Activated CD4-positive, alpha-beta T cell treated with anti-CD3 and anti-CD28 coated beads, Interleukin-2, amount 10 ng/mL, durations not matched to agents 7 days and 5 days (primary cell): ENCODE results near the gene SLC9A3. TPM values are rescaled to one million over a fixed set of nuclear protein-coding genes. Genes with fewer than 3 reads are reported as not detected.
A peak's percentile ranks its signal among the peaks of the same experiment; 100 is the strongest.

Source experiments
- CTCF ChIA-PET: fragments of 350-600 bp; sonication (Branson Sonifier 250); formaldehyde crosslinking; loops from one replicate; lab custom pipeline; 2021; ENCODE audit warnings: antibody characterized with exemption; lab: Charles Lee
- POLR2A ChIA-PET: fragments of 350-600 bp; sonication (Branson Sonifier 250); formaldehyde crosslinking; loops from one replicate; lab custom pipeline; 2021; ENCODE audit warnings: antibody characterized with exemption; lab: Charles Lee
- DNase-seq: peaks from one replicate; pipeline ENCODE4 v3.0.0-alpha.2; 2020
- H3K27ac Mint-ChIP-seq: one replicate; pipeline ENCODE4 v1.8.0; 2021; ENCODE audit warnings: mild to moderate bottlenecking, moderate library complexity, mixed read lengths
- H3K27me3 Mint-ChIP-seq: one replicate; pipeline ENCODE4 v1.8.0; 2021; ENCODE audit warnings: mixed read lengths
- H3K36me3 Mint-ChIP-seq: one replicate; pipeline ENCODE4 v1.8.0; 2021; ENCODE audit warnings: low read depth, mixed read lengths
- H3K4me1 Mint-ChIP-seq: one replicate; pipeline ENCODE4 v1.8.0; 2021; ENCODE audit warnings: mixed read lengths
- H3K4me3 Mint-ChIP-seq: one replicate; pipeline ENCODE4 v1.8.0; 2021; ENCODE audit warnings: mild to moderate bottlenecking, moderate library complexity, mixed read lengths
- H3K9me3 Mint-ChIP-seq: one replicate; pipeline ENCODE4 v1.8.0; 2021; ENCODE audit warnings: mixed read lengths
- total RNA-seq, 2 experiments: library from RNA; stranded (reverse); gene quantifications; one replicate each; pipeline ENCODE4 v1.2.3, GENCODE V29; 2021

The SLC9A3 gene
- total RNA-seq, 2 experiments from 2014 or later, result 1.4 to 2.2 TPM

GRCh38 chr5:549229-549628, 25.0 kb upstream of the SLC9A3 start:
- CTCF ChIA-PET, result no interaction called here

DNA sequence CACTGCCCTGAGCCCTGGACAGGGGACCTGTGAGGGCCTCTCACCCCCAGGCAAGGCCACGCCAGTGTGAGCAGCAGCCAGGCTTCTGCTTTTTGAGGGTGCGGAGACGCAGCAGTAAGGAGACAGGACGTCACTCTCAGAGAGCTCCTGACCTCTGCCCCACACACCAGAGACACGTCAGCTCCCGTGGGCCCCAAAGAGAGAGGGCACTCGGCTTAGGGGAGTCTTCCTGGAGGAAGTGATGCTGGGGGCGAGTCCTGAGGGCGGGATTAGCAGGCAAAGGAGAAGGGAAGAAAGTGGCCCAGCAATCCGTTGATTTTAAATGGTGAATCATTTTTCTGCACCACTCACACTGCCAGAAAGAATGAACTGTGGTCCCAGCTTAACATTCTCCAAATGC, 24.0 kb upstream of the SLC9A3 start:
- CTCF ChIA-PET, result no interaction called here
- Mint-ChIP-seq H3K36me3 (no peaks in the 10 kb centered on the region), H3K27ac (no peak overlapping the region), H3K4me1 (peaks cover 11% of the 10 kb centered on the region), H3K4me3 (no peak overlapping the region), H3K27me3 (peaks cover 19% of the 10 kb centered on the region), H3K9me3 (no peaks in the 10 kb centered on the region)
- POLR2A ChIA-PET, result no interaction called here
- DNase-seq, result no peak

More at GRCh38 chr5:549229-549628, 25.0 kb upstream of the SLC9A3 start:
- Mint-ChIP-seq H3K27me3 (peaks cover 19% of the 10 kb centered on the region), H3K4me1 (peaks cover 1% of the 10 kb centered on the region), H3K36me3 (no peaks in the 10 kb centered on the region), H3K4me3 (no peak overlapping the region), H3K27ac (no peak overlapping the region), H3K9me3 (no peaks in the 10 kb centered on the region)
- POLR2A ChIA-PET, result no interaction called here
- DNase-seq, result no peak

- H3K4me3 Mint-ChIP-seq, result no peak overlapping the region
- H3K4me1 Mint-ChIP-seq, result peaks cover 13% of the 10 kb centered on the region
- peaks cover 19% of the 10 kb centered on the region for H3K27me3 Mint-ChIP-seq
- H3K9me3 Mint-ChIP-seq, result no peaks in the 10 kb centered on the region
- ChIA-PET CTCF (no interaction called here), POLR2A (no interaction called here)
- DNase-seq, result no peak
- no peaks in the 10 kb centered on the region for H3K36me3 Mint-ChIP-seq
- no peak overlapping the region for H3K27ac Mint-ChIP-seq
Observed at GRCh38 chr5:547086-547924, 23.1 kb upstream of the SLC9A3 start.

DNA sequence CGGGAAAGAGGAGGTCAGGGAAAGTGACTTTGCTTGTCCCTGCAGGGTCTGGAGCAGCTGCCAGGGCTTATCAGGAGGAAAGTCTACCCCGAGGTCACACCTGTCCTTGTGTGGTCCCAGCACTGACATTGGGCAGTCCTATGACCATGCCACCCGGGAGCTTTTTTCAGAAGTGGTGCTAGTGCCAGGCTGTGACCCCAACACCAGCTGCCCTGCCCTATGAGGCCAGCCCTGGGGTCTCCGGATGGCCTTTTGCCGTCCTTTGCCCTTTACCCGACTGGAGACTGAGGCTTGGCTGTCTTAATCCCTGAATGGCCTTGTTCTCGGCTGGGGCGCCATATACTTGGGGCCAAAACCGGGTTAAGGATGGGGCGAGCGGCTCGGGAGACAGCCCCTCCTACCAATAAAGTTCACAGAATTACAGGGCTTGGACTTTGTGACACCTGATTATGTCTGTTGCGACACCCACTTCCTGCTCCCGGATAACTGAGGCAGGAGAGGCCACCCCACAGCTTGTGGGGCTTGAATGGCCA, 22.2 kb upstream of the SLC9A3 start:
- Mint-ChIP-seq H3K36me3 (no peaks in the 10 kb centered on the region), H3K27ac (no peak overlapping the region), H3K4me1 (peaks cover 13% of the 10 kb centered on the region), H3K9me3 (no peaks in the 10 kb centered on the region), H3K27me3 (peaks cover 19% of the 10 kb centered on the region), H3K4me3 (no peak overlapping the region)
- ChIA-PET CTCF (no interaction called here), POLR2A (no interaction called here)
- no peak for DNase-seq

DNA sequence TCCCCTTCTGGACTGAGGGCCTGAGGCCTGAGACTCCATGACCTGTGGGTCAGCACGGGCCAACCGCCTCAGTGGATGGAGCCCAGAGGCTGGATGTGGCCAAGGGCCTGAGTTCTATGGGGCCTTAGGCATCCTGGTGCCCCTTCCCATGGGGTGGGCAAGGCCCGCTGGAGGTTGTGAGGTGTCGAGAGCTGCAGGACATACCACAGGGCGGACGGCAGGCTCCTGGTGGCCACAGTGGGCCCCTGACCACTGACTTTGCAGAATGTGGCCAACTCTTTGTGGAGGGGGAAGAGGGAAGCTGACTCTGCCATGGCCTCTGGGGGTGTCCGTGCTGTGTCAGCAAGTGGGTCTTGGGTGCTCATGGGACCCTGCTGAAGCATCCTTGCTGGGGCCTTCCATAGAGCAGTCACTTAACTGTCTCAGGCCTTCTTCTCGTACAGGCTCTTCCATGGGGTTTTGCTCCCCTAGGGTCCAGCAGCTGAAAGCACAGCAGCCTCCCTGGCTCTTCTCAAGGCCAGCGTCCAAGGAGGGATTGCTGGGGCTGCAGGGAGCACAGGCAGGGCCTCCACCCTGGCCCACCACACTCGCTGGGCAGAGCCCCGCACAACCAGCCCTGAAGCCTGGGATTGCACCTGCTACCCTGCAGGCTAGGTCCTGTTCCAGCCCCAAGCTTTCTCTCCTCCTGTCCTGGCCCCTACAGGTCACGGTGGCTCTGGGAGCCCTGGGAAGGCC, 21.6 kb upstream of the SLC9A3 start:
- no peak for DNase-seq
- ChIA-PET CTCF (interaction anchor here (0.9 kb wide), 1 partner anchor 11 kb away, joined by 3 read pairs; no protein-coding TSS in a partner anchor), POLR2A (no interaction called here)
- no peak overlapping the region for H3K4me3 Mint-ChIP-seq
- no peaks in the 10 kb centered on the region for H3K36me3 Mint-ChIP-seq
- H3K9me3 Mint-ChIP-seq, result no peaks in the 10 kb centered on the region
- peaks cover 13% of the 10 kb centered on the region for H3K4me1 Mint-ChIP-seq
- H3K27me3 Mint-ChIP-seq, result peaks cover 16% of the 10 kb centered on the region
- H3K27ac Mint-ChIP-seq, result no peak overlapping the region

DNA sequence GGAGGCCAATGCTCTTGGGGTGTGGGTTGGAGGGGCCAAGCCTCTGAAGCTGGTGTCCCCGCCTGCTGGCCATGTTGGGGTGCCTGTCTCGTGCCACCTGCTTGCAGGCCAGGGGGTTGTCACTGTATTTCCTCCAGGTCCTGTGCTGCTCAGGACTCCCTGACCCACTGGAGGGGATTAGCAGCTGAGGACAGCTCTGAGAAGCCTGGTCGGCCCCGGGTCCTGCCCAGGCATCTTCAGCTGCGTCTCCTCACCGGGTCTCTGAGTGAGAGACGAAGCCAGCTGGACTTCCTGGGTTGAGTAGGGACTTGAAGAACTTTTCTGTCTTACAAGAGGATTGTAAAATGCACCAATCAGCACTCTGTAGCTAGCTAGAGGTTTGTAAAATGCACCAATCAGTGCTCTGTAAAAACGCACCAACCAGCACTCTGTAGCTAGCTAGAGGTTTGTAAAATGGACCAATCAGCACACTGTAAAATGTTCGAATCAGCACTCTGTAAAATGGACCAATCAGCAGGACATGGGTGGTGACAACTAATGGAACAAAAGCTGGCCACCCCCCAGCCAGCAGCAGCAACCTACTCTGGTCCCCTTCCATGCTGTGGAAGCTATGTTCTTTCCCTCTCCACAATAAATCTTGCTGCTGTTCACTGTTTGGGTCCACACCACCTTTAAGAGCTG, 20.6 kb upstream of the SLC9A3 start:
- CTCF ChIA-PET, result interaction anchor here (0.9 to 2.4 kb wide), 4 partner anchors 10 to 64 kb away, joined by 3 to 5 read pairs (median 4); no protein-coding TSS in a partner anchor
- no peaks in the 10 kb centered on the region for H3K9me3 Mint-ChIP-seq
- no peaks in the 10 kb centered on the region for H3K36me3 Mint-ChIP-seq
- H3K27ac Mint-ChIP-seq, result peak overlapping the region; percentile 64
- POLR2A ChIA-PET, result no interaction called here
- no peak overlapping the region for H3K4me3 Mint-ChIP-seq
- peaks cover 13% of the 10 kb centered on the region for H3K4me1 Mint-ChIP-seq
- peaks cover 10% of the 10 kb centered on the region for H3K27me3 Mint-ChIP-seq
- DNase-seq, result no peak

GRCh38 chr5:543755-544674, 19.8 kb upstream of the SLC9A3 start:
- POLR2A ChIA-PET, result no interaction called here
- peak; percentile 63 for DNase-seq
- CTCF ChIA-PET, result interaction anchor here (1.3 to 2.4 kb wide), 4 partner anchors 11 to 63 kb away, joined by 3 to 5 read pairs (median 4); no protein-coding TSS in a partner anchor
- H3K4me1 Mint-ChIP-seq, result peaks cover 13% of the 10 kb centered on the region
- no peaks in the 10 kb centered on the region for H3K9me3 Mint-ChIP-seq
- H3K27ac Mint-ChIP-seq, result peak overlapping the region; percentile 83
- H3K27me3 Mint-ChIP-seq, result peaks cover 6% of the 10 kb centered on the region
- peak overlapping the region; percentile 41 for H3K4me3 Mint-ChIP-seq
- no peaks in the 10 kb centered on the region for H3K36me3 Mint-ChIP-seq

GRCh38 chr5:543351-543750, 19.1 kb upstream of the SLC9A3 start:
- Mint-ChIP-seq H3K27ac (peak overlapping the region; percentile 83), H3K4me1 (peaks cover 13% of the 10 kb centered on the region), H3K9me3 (no peaks in the 10 kb centered on the region), H3K36me3 (no peaks in the 10 kb centered on the region), H3K27me3 (peaks cover 5% of the 10 kb centered on the region), H3K4me3 (peak overlapping the region; percentile 41)
- no peak for DNase-seq
- POLR2A ChIA-PET, result no interaction called here
- CTCF ChIA-PET, result interaction anchor here (1.3 to 2.4 kb wide), 2 partner anchors 16 to 61 kb away, joined by 3 to 5 read pairs; no protein-coding TSS in a partner anchor

DNA sequence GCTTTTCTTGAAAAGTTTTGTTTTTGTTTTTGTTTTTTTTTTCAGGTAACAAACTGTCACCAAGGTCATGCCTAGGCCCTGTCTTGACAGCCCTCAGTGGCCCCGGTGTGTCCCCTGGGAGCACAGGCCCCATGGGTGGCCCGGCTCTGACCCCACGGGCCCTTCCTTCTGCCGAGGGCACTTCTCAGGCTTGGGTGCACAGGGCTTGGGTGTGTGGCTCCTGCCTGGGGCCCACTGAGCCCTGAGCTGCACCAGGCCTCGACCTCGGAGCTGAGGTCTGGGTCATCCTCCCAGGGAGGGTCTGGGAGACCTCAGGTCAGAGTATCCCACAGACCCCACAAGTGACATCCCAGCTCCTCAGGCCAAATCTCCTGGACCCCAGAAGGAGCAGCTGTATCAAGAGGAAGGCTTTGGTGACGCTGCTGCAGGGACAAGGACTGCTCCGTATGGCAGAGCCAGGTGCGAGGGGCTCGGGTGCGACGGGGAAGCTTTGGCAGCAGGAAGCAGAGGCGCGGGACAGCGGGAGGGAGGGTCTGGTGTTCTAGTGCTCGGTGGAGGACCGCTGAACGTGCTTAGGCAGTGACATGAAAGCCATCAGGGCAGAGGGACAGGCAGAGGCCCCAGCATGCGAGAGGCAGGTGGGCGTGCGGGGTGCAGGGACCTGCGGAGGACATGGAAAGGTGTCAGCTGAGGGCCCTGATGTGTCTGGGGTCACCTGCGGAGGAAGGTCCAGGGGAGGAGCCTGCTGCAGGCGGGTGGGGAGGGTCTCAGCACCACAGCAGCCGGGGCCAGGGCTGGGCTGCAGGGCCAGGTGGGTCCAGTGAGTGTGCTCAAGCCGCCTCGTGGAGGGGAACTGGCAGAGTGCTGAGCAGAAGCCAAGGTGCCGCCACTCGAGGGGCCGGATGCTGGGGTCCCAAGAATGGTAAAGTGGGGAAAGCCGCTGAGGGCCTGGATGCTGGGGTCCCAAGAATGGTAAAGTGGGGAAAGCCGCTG, 18.4 kb upstream of the SLC9A3 start:
- Mint-ChIP-seq H3K27me3 (no peaks in the 10 kb centered on the region), H3K27ac (peak overlapping the region; percentile 83), H3K9me3 (no peaks in the 10 kb centered on the region), H3K36me3 (no peaks in the 10 kb centered on the region), H3K4me1 (peaks cover 13% of the 10 kb centered on the region), H3K4me3 (no peak overlapping the region)
- no peak for DNase-seq
- POLR2A ChIA-PET, result no interaction called here
- CTCF ChIA-PET, result interaction anchor here (1.3 to 2.4 kb wide), 2 partner anchors 17 to 62 kb away, joined by 3 to 5 read pairs; no protein-coding TSS in a partner anchor

GRCh38 chr5:541539-542318, 17.5 kb upstream of the SLC9A3 start:
- H3K36me3 Mint-ChIP-seq, result no peaks in the 10 kb centered on the region
- ChIA-PET POLR2A (no interaction called here), CTCF (interaction anchor here (1.3 kb wide), 1 partner anchor 14 kb away, joined by 3 read pairs; no protein-coding TSS in a partner anchor)
- DNase-seq, result no peak
- H3K4me3 Mint-ChIP-seq, result no peak overlapping the region
- no peaks in the 10 kb centered on the region for H3K27me3 Mint-ChIP-seq
- peaks cover 13% of the 10 kb centered on the region for H3K4me1 Mint-ChIP-seq
- no peak overlapping the region for H3K27ac Mint-ChIP-seq
- H3K9me3 Mint-ChIP-seq, result no peaks in the 10 kb centered on the region
